ENCODE measurements around the gene PSD2.

- TF ChIP-seq CTCF (IDR thresholded peaks at IDR 0.05) (no peak), POLR2A (IDR thresholded peaks at IDR 0.05) (no peak)
These were observed 90.6 kb downstream of the PSD2 start for GRCh38 chr5:139886213-139886612.

Measured in heart left ventricle (tissue), 13 donors.